ENCODE results near the gene MRPL9. TPM values are rescaled to one million over a fixed set of nuclear protein-coding genes. Genes with fewer than 3 reads are reported as not detected.

Gene MRPL9
- total and polyA plus RNA-seq, 12 donors = 39.9 to 57.7 (median 48.1) TPM

DNA sequence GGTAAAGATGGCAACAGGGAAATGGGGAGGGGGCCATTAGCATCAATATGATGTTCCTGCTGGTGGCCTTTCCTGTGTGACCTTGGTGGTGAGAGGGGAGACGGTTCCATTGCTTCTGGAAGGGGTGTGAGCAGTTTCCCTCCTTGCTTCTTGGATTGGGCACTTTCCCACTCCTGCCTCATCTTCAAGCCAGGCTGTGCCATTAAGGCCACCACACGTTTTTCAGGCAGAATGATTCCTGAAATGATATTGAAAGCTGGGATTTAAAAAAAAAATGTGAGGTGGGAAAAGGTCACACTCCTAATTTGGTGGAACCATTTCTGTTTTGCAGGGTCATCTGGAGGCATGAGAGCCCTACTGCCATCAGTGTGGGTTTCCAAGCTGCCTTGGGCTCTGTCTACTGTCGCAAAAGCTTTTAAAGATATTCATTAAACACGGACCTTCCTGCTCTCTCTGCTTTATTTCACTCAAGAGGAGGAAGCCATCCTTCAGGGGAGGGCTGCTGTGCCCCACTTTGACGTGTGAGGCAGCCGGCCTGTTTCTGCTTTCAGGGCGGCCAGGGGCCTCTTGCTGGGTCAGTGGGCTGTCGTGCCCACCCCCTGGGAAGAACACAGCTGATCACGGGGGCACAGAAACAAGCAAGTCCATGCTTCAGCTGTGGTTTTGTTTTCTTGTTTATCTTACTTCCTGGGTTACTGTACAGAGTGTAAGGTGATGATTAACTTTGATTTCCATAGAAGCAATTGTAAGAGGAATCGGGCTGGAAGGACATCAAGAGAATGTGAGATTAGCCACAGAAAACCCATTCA, 33.9 kb downstream of the MRPL9 start:
- H3K27me3 ChIP-seq = peaks cover 0 to 30% (median 2%) of the 10 kb centered on the region in 7 donors
- DNase-seq (no peak), ATAC-seq (no peak)
- no peak overlapping the region for H3K4me3 ChIP-seq
- no peaks in the 10 kb centered on the region for H3K9me3 ChIP-seq
- intact Hi-C loops (cut with DNase I) = loop anchor here in 3 of 10 donors (2.0 to 10.0 kb wide), 3 partner anchors 21 to 115 kb away; partner anchors contain the start of gene SNX27 (in 1 of the 3)
- no peak overlapping the region for H3K27ac ChIP-seq
- TF ChIP-seq, protein P1, sequence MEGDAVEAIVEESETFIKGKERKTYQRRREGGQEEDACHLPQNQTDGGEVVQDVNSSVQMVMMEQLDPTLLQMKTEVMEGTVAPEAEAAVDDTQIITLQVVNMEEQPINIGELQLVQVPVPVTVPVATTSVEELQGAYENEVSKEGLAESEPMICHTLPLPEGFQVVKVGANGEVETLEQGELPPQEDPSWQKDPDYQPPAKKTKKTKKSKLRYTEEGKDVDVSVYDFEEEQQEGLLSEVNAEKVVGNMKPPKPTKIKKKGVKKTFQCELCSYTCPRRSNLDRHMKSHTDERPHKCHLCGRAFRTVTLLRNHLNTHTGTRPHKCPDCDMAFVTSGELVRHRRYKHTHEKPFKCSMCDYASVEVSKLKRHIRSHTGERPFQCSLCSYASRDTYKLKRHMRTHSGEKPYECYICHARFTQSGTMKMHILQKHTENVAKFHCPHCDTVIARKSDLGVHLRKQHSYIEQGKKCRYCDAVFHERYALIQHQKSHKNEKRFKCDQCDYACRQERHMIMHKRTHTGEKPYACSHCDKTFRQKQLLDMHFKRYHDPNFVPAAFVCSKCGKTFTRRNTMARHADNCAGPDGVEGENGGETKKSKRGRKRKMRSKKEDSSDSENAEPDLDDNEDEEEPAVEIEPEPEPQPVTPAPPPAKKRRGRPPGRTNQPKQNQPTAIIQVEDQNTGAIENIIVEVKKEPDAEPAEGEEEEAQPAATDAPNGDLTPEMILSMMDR (IDR thresholded peaks at IDR 0.05) = no peak
- no peaks in the 10 kb centered on the region for H3K36me3 ChIP-seq
- WGBS, 2 donors = 64 to 73% methylated on average over 10 of the region's 10 CpGs
- peaks cover 0 to 12% (median 0%) of the 10 kb centered on the region in 9 donors for H3K4me1 ChIP-seq

DNA sequence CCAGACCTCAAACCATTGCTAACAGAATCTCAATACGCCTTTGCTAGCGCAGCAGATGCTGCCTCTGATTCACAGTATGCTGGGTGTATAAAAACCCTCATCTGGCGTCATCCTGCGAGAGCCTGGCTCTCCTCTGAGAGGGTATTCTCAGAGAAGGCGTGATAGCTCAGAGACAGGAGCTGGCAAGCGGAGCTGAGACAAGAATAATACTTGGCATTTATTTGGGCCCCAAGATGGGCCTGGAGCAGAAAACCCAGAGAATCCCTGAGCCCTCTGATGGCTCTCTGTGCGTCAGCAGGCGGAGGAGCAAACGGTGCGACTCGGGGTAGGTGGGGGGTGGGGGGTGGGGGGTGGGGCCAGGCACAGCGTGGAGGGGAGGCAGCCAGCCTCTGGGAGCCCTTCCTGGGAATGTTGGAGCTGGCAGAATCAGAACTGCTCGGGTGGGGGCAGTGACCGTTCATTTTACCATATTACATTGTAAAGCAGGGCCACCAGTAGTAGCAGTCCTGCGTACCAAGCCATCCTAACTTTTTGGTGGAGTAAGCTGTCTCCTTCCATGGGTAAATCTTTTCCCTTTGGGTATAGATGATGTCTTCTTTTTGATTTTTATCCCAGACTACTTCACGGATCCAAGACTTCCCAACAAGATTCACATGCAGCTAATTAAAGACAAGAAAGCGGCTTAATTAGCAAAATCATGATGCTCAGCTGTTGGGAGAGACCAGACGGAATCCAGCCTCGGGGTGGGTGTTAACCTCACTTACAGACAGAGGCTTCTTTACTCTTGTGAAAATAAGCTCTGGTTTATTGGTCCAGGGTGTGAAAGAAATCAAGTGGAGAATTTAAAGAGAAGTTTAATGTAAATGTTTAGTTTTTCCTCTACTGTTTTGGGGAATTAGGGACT, 34.9 kb downstream of the MRPL9 start:
- Histone ChIP-seq H3K4me3 (peak overlapping the region in 7 of 10 donors; percentile 13 to 37 (median 31)), H3K27ac (peak overlapping the region in 5 of 10 donors; percentile 21 to 60 (median 49)), H3K36me3 (no peaks in the 10 kb centered on the region), H3K27me3 (peaks cover 0 to 40% (median 4%) of the 10 kb centered on the region in 7 donors), H3K9me3 (no peaks in the 10 kb centered on the region), H3K4me1 (peaks cover 0 to 12% (median 0%) of the 10 kb centered on the region in 9 donors)
- intact Hi-C loops (cut with DNase I) = loop anchor here in 3 of 10 donors (2.0 to 10.0 kb wide), 3 partner anchors 20 to 114 kb away; partner anchors contain the start of gene SNX27 (in 1 of the 3)
- ATAC-seq (peak; percentile 69 to 92 (median 88)), DNase-seq (no peak)
- WGBS, 2 donors = 22 to 26% methylated on average over 19 of the region's 19 CpGs
- TF ChIP-seq, protein P1 (IDR thresholded peaks at IDR 0.05) = no peak

DNA sequence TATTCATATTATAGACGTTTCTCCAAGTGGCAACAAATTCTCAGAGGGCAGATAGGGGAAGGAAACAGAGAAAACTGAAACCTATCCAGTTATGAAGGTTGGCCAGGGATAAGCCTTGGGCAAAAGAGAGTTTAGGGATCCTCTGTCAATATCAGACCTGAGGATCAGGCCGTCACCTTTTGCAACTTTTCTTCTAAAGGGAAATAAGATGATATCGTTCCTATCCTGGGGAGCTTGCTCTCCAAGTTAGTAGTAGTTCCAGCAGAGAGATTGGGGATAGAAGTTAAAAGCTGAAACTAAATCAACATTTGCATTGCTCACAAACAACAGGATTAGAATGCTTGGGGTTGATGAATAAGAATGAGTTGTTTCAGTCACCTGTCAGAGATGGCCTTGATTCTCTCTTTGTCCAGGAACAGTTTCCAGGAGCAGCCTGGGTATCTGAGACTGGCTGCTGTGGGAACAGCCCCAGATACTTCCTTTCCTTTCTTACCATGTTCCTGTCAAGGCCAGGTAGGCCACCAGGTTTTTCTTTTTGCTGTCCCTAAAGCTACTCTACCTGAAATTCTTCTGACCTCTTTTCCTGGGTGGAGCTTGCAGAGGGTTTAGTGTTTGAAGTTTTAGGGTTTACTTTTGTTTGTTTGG, 39.4 kb downstream of the MRPL9 start:
- ATAC-seq (no peak), DNase-seq (no peak)
- TF ChIP-seq, protein P1 (IDR thresholded peaks at IDR 0.05) = no peak
- Histone ChIP-seq H3K4me1 (peaks cover 2 to 40% (median 24%) of the 10 kb centered on the region in 9 donors), H3K27me3 (peaks cover 0 to 57% (median 4%) of the 10 kb centered on the region in 7 donors), H3K27ac (no peak overlapping the region), H3K9me3 (no peaks in the 10 kb centered on the region), H3K36me3 (no peaks in the 10 kb centered on the region), H3K4me3 (no peak overlapping the region)
- intact Hi-C loops (cut with DNase I) = loop anchor here in 1 of 10 donors (10.0 kb wide), 1 partner anchor 109 kb away; the partner anchor contains the start of gene SNX27
- WGBS, 2 donors = 56 to 61% methylated on average over 3 of the region's 3 CpGs
